Right hindlimb (tissue), 1 donor: Measurements from ENCODE around the gene CD52.

Experiments used
- DNase-seq: peaks from one replicate; pipeline ENCODE4 v3.0.0-alpha.2; 2018

The CD52 gene, protein sequence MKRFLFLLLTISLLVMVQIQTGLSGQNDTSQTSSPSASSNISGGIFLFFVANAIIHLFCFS

DNA sequence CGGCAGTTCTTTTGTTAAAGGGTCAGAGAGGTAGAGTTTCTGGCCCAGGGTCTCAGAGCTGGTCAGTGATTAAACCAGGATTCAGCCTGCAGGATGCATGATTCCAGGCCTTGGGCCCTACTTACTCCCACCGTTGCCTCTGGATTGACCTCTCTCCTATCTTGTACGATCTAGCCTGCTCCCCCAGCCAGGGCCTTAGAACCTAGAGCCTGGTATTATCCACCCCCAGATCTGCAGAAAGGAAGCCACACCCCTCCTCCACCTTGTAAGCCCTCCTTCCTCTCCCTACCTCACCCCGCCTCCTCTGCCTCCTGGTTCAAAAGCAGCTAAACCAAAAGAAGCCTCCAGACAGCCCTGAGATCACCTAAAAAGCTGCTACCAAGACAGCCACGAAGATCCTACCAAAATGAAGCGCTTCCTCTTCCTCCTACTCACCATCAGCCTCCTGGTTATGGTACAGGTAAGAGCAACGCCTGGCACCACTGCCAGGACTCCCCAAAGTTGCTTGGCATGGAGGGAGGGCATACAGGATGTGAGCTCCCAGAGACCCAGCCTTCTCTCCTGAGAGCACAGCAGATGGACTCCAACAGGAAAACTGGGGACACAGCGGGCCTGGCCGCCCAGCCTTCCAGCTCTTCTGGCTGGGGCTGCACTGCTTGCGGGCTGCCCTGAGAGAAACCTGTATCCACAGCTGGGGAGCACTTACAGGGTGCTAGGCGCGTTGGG, at the start of gene CD52:
Gene CD52, plus strand, starts transcription at position 347 of the 726 bp plus-strand sequence. Its CDS starts 60 bp downstream, at position 407.
- no peak for DNase-seq

DNA sequence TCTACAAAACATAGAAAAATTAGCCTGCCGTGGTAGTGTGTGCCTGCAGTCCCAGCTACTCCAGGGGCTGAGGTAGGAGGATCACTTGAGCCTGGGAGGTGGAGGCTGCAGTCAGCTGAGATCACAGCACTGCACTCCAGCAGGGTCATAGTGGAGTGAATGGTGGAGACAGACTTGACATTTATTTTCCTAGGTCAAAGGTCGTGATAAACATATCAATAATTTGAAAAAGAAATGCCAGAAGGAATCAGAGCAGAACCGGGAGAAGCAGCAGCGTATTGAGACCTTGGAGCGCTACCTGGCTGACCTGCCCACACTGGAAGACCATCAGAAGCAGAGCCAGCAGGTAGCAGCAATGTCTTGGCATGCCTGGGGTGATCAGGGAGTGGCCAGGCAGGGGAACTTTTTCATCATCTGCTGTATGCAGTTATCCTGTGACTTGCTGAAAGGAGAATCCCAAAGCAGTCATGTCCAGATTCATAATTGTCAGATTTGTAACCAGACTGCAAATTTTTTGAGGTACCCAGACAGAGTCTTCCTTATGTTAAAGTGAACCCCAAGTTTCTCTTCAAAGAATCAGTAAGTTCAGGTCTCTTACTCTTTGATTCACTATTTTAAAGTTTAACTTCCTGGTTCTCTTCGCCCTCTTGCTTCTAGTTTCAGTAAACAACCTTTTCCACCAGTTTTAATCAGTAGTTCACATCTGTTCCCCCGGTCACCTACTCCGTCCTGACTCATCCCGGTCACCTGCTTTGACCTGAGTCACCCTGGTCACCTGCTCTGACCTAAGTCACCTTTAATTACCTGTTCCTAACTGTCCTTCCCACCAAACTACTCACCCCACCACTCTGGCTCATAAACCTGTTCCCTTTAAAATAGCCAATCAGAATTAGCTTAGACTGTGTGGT, 49.2 kb upstream of the CD52 start:
- no peak for DNase-seq

DNA sequence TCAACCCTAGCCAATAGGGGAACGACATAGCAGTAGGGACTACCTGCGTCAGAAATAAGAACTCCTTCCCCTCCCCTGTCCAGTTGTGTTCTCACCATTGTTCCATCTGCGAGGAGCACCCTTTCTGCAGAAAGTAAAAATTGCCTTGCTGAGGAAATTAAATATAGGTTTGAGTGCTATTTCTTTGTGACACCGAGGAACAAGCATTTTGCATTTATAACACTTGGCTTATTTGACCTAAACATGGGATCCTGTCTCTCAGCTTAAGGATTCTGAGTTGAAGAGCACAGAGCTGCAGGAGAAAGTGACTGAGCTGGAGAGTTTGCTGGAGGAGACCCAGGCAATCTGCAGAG, 48.6 kb upstream of the CD52 start:
- no peak for DNase-seq

DNA sequence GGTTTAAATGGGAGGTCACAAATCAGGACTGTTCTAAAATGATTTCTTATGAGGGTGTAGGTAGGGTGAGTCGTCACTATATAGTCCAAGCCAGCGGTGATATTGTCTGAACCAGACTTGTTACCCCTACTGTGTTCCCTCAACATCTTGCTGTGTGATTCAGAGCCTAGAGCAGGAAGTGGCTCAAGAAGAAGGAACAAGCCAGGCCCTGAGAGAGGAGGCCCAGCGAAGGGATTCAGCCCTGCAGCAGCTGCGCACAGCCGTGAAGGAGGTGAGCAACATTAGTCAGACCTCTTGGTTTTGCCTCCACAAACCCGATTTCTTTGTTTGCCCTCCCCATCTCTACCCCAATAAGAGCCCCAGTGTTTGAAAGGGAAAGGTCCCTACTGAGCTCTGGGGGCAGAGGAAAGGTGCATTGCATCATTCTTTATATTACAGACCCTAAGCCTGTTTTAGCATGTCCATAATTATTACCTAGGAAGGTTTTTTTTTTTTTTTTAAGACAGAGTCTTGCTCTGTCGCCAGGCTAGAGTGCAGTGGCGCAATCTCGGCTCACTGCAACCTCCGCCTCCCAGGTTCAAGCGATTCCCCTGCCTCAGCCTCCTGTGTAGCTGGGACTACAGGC, 42.8 kb upstream of the CD52 start:
- DNase-seq = no peak

DNA sequence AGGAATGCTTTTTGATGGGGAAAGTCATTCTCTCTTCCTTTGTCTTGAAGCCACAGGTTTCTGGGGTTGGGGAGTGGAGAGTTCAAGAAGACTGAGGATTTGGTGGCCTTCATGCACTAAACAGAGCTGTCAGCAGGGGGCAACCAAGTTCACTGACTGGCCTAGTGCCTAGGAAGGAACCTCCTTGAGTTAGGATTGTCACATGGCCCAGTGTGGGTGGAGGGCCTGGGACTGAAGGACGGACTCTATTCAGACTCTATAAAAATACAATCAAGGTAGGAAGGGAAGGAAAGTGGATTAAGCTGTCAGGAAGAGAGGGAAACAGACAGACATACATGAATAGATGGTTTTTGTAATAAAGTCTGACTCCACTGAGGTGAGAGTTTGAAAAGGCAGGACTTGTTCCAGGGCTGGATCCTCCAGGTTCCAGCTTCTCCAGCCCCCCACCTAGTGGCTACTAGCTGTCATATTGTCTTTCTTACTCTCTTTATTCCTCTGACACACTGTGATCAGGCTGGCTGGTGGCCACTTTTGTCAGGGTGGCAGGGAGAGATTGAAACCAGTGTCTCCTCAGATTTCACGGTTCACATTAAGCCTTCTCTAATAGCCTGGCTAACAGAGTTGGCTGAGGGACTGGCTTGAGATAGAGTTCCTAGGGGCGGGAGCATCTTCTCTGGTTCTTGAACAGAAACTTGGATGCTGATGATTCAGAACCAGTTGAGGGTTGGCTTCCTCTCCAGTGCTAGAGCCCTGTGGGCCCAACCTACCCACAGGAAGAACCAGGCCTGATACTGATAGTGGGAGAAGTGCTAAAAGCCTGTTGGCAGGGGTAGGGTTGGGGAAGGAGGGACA, 42.0 kb upstream of the CD52 start:
- peak; percentile 85 for DNase-seq

DNA sequence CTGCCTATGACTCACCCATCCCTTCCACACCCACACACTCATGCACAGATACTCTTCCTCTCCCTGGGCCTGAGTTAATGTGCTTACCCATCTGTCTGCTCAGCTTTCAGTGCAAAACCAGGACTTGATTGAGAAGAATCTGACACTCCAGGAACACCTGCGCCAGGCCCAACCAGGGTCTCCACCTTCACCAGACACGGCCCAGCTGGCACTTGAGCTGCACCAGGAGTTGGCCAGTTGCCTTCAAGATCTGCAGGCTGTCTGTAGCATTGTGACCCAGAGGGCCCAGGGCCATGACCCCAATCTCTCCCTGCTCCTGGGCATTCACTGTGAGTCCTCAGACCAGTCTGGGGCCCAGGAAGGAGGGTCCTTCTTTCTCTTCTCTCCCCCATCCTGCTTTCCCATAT, 41.3 kb upstream of the CD52 start:
- no peak for DNase-seq

DNA sequence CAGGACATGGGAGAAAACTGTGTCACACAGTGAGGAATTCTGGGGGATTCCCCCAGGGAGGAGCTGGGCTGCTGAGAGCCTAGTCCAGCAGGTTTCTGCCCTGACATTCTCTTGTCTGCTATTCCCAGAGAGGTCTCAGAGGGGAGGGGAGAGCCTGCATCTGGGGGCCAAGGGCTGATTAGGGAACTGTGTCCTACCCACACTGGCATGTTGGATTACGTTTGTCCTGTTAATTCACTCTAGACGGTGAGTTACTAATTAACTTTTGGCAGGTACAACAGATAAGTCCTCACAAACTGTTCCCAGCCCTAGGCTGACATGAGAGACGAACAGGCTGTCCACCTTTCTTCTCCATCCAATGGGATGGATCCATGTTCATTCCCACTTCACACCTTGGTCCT, 40.5 kb upstream of the CD52 start:
- DNase-seq = no peak

DNA sequence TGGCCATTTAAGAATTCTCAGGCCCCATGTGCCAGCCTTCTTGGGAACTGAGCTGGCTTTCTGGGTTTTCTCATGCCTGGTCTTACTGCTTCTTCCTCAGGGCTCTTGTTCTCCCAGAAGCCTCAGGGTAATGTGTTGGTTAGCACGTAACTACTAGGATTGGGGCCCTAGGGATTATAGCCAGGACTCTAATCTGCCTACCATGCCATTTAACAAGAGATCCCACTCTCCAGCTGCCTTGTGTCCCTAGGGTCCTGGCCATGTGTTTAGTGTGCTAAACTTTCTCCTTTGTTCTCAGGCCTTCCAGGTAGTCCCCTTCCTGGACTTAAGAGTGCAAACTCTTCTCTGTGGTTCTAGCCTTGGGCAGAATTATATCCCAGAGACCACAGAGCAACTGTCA, 40.0 kb upstream of the CD52 start:
- no peak for DNase-seq

DNA sequence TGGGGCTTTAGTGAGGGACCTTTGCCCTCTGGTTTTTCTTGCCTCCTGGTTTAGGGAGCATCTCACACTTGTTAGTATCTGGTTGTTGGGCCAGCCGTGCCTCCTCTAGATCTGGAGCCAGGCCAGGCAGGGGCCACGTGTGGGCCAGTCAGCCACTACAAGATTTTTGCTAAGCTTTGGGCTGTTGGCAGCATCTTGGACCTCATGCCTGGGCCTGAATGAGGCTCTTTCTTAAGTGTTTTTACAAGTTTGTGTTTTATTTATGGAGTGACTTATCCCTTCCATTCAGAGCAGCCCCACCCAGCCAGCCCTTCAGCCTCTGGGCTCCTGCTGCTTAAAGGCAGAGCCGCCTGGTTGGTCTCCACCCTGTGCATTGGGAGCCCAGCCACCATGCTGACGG, 39.5 kb upstream of the CD52 start:
- DNase-seq = no peak

DNA sequence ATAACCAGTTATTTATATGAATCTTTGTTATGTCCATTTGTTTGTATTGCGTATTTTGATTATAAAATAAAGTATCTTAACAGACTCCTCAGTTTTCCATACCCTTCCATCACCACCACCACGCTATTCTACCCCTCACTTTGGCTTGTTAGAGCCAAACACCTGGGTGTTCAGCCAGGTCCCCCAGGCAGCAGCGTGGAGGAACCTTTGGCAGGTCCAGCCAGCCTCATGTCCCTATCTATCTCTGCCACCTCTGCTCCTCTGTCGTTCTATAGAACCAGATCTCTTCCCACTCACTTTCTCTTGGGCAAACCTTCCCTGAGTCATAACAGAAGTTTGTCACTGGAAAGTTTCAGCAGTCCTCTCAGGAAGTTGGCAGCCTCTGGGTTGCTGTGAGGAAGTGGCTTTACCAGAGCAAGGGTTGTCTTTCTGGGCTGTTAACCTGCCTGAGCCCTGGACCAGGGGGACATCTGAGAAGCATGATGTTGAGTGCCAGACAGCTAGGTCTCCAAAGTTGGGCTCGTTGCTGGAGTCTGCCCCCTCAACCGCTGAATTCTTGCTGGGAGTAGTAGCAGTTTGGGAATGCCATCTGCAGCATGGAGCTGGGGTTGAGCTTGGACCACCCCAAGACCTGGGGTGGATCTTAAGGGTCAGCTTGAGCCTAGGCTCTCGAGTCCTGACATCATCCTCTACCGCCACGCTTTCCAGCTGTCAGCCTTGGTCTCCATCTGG, 38.9 kb upstream of the CD52 start:
- DNase-seq = no peak

DNA sequence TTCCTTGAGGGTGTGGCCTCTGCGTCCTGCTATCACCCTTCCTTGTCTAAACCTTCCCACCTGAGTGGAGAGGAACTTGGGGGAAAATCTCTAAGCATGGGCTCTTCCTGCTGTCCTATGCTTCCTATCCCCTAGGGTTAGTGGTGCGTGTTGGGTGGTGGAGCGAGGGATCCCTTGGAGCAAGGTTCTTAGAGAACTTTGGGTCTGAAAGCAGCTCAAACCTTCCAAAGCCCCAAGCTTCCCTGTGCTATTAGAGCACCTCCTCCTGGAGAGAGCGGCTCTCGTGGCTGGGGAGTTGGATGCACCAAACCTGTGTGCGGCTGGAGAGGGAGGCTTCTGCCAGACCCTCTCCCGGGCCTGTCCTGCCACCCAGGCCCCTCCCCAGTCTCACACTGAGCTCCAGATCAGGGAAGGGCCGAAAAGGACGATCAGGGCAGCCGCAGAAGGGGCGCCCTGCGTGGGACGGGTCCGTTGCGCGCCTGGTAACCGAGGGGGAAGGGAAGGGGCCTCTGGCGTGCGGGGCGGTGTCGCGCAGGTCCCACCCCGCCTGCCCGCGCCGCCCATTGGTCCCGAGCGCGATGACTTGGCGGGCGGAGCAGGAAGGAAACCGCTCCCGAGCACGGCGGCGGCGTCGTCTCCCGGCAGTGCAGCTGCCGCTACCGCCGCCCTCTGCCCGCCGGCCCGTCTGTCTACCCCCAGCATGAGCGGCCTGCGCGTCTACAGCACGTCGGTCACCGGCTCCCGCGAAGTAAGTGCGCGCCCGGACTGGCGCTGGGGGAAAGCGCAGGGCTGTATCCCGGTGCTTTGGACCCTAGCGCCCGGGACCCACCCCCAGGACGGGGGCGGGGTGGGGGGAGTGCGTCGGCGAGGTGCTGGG, 38.1 kb upstream of the CD52 start, which contains the start of gene SH3BGRL3:
Gene SH3BGRL3, plus strand, starts transcription at position 631 of the 877 bp plus-strand sequence. Its CDS starts 70 bp downstream, at position 701.
- DNase-seq = peak; percentile 91

DNA sequence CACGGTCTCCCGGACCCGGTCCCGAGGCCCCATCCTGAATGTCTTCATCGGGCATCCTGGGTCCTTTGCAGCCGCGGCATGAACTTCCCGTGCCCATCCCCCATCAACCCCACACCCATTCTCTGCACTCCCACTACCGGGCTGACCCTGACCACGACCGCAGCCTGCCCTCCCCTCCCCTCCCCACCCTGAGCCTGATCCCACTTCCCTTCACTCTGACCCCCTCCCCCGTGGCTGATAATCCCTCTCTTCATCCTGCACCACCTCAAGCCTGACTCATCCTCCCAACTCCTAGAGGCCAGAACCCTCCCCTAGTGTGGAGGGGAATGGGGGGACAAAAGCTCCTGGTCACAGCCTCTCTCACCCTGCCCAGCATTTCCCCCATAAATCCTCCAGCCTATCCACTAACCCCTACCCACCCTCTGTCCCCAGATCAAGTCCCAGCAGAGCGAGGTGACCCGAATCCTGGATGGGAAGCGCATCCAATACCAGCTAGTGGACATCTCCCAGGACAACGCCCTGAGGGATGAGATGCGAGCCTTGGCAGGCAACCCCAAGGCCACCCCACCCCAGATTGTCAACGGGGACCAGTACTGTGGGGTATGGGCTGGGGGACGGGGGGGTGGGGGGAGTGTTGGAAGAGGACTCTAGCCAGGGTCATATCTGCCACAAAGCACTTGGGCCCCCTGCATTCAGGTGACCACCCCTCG, 37.3 kb upstream of the CD52 start:
- DNase-seq = no peak

DNA sequence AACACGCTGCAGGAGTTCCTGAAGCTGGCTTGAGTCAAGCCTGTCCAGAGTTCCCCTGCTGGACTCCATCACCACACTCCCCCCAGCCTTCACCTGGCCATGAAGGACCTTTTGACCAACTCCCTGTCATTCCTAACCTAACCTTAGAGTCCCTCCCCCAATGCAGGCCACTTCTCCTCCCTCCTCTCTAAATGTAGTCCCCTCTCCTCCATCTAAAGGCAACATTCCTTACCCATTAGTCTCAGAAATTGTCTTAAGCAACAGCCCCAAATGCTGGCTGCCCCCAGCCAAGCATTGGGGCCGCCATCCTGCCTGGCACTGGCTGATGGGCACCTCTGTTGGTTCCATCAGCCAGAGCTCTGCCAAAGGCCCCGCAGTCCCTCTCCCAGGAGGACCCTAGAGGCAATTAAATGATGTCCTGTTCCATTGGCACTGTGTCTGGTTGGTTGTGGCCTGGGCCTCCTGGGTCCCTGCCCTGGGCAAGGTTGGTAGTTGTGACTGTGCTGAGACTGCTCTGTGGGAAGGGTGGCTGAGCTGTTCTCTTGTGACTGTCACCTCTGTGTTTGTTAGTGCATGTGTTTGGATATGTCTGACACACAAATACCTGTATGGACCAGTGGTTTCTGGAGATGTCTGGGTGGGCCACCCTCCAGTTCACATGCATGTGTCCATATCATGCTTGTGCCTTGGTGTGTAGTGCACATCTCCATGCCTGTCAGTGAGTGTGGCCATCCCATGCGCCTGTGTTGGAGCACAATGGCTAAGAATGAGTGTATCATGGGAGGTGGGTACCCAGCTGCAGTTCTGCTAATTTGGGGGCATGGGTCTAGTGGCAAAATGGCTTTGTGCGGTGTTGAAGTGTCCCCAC, 36.4 kb upstream of the CD52 start:
- DNase-seq = no peak

DNA sequence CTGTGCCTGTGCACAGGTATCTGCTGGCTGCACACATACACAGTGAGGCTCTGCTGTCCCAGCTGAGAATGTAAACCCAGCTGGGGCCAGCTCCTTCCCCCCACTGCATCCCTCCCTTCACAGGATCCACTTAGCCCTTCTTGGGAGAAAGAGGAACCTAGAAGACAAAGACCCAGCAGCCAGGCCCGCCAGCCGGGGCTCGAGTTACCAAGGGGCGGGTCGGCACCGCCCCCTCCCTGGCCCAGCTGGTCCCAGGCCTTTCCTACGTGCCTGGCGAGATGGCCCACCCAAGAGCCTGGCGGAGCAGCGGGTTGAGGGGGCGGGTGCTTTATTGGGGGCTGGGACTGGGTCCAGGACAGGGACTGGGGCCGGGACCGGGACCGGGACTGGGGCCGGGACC, 35.8 kb upstream of the CD52 start:
- peak; percentile 80 for DNase-seq

DNA sequence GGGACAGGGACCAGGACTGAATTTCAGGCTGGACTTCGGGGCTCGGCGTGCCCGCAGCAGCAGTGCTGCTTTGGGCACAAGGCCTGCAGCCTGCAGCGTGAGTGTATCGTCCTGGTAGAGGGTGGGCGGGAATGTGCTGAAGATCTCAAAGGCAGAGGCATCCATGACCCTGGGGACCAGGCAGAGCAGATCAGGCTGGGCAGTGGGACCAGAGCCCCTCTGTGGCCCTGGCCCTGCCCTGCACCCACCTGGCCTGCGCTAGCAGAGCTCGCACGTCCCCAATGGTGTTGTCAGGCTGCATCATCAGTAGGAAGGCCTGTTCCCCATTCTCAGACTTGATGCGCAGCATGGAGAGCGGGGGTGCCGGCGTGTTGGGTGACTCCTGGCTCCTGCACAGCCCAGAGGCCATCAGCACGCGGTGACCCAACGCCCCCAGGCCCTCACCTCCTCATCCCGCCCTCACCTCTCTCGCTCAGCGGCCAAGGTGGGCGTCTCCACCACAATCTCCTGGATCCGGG, 35.3 kb upstream of the CD52 start:
- DNase-seq = no peak

DNA sequence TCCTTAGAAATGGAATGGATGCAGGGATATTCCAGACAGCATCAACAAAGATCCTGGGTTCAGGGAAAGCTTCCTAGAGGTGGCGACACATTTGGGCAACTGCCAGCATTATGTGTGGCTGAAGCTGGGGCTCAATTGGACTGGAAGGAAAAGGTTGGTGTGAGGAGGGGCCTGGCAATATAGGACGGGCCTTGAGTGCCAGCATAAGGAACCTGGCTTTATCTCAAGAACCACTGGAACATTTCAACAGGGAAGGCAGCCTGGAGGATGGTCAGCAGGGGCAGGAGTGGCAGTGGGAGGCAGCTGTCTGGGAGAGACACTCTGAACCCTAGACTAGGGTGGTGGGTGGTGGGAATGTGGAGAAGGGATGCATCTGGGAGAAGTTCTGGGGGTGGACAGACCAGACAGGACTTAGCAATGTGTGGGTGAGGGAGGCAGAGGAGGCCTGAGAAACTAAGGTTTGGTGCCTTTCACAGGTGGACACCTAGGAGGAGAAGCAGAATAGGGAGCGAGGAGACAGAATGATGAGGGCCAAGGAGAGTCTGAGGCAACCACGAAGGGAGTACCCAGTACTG, 34.4 kb upstream of the CD52 start:
- no peak for DNase-seq

DNA sequence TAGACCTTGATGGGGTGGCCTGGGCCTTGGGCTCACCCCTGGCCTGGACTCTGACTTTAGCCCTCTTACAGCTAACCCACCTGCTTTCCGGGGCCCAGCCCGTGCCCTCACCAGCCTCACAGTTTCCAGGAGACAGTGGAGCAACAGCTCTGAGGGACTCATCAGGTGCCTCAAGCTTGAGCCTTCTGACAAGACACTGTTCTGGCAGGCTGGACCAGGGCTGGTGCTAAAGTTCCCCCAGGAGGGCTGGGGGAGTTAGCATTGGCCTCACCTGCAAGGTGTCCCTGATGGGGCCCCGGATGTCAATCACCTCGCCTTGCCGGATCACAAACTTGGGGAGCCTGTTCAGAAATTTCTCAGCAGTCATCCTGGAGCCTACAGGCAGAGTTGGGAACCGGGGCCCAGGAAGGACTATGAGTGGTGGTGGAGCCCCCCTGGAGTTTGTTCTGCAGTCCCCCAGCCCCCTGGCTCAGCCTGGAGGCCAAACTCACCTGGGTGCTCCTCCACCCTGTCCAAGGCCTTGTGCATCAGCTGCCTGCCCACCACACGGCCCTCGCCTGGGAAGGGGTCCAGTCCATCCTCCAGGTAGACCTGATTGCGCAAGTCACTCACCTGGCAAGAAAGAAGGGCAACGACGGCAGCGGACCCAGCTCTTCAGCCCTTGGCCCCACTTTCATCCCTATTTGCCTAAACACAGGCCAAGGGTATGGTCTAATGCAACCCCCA, 33.7 kb upstream of the CD52 start:
- no peak for DNase-seq
